HEK293 (cell line): ENCODE measurements around the gene MSI2.

ENCODE experiments used
- CTCF ChIA-PET: fragments of 350-600 bp; formaldehyde crosslinking; extraction: SDS; loops from one replicate; lab custom pipeline; 2021; ENCODE audit warnings: antibody characterized with exemption; lab: Yijun Ruan, JAX
- POLR2A ChIA-PET: fragments of 300-600 bp; formaldehyde crosslinking; extraction: SDS; loops from one replicate; lab custom pipeline; 2020; ENCODE audit warnings: antibody characterized with exemption, inconsistent platforms; lab: Yijun Ruan, JAX
- H3K27ac ChIP-seq: fragments of 200-500 bp; sonication (Bioruptor generic); 2 replicates; pipeline ENCODE4 v1.5.1; 2014; ENCODE audit warnings: low read depth, low read length, control low read depth, inconsistent platforms; ENCODE audit errors: extremely low read depth
- H3K36me3 ChIP-seq, 2 experiments: fragments of 200-500 bp in 1 of 2; sonication (Bioruptor generic) in 1 of 2; 1 replicate in 1 of 2; 2 replicates in 1 of 2; pipeline ENCODE4 v1.5.1; 2014 to 2017; ENCODE audit warnings: inconsistent platforms in 2 of 2, low read length in 2 of 2; ENCODE audit not compliant: control insufficient read depth in 2 of 2, insufficient read depth in 1 of 2
- H3K4me1 ChIP-seq: fragments of 200-500 bp; sonication (Bioruptor generic); 2 replicates; pipeline ENCODE4 v1.5.1; 2014; ENCODE audit warnings: mild to moderate bottlenecking, low read length, inconsistent platforms; ENCODE audit not compliant: control insufficient read depth, insufficient read depth
- H3K4me3 ChIP-seq: 2 replicates; pipeline ENCODE4 v1.5.1; 2011; ENCODE audit warnings: low read depth, mild to moderate bottlenecking, control low read depth, low read length, moderate library complexity
- H3K9me3 ChIP-seq: fragments of 200-500 bp; sonication (Bioruptor generic); 2 replicates; pipeline ENCODE4 v1.5.1; 2014; ENCODE audit warnings: low read depth, low read length, inconsistent platforms; ENCODE audit not compliant: control insufficient read depth, insufficient read depth
- HOXC10 ChIP-seq: sonication (generic); formaldehyde crosslinking; IDR thresholded peaks from 2 replicates; pipeline ENCODE4 v1.8.1; 2023; ENCODE audit warnings: mild to moderate bottlenecking, missing genetic modification reagents
- PRDM1 ChIP-seq: fragments of 450-650 bp; formaldehyde crosslinking; IDR thresholded peaks from 2 replicates; pipeline ENCODE4; 2016; ENCODE audit warnings: missing biosample characterization, missing genetic modification characterization
- SP7 ChIP-seq: fragments of 450-650 bp; formaldehyde crosslinking; IDR thresholded peaks from 2 replicates; pipeline ENCODE4 v1.5.1; 2016; ENCODE audit warnings: missing biosample characterization, missing genetic modification characterization
- ZBTB17 ChIP-seq: fragments of 450-650 bp; formaldehyde crosslinking; IDR thresholded peaks from 2 replicates; pipeline ENCODE4 v1.5.1; 2016; ENCODE audit warnings: missing biosample characterization, missing genetic modification characterization
- ZBTB7A ChIP-seq: fragments of 450-650 bp; formaldehyde crosslinking; IDR thresholded peaks from 2 replicates; pipeline ENCODE4 v1.5.1; 2016; ENCODE audit warnings: low read depth, missing biosample characterization, missing genetic modification characterization
- ZFP41 ChIP-seq: fragments of 450-650 bp; formaldehyde crosslinking; IDR thresholded peaks from 2 replicates; pipeline ENCODE4 v1.5.1; 2016; ENCODE audit warnings: missing biosample characterization, missing genetic modification characterization, borderline replicate concordance
- ZNF274 ChIP-seq, 2 experiments: fragments of 200-500 bp in 1 of 2; fragments of 450-650 bp in 1 of 2; sonication (Bioruptor generic) in 1 of 2; formaldehyde crosslinking in 1 of 2; IDR thresholded peaks; 2 replicates each; pipeline versions ENCODE4 v1.5.1 to v1.6.1; 2014 to 2016; ENCODE audit warnings: borderline replicate concordance in 1 of 2, inconsistent platforms in 1 of 2, low read length in 1 of 2, missing biosample characterization in 1 of 2, missing genetic modification characterization in 1 of 2
- ZNF354C ChIP-seq: fragments of 450-650 bp; formaldehyde crosslinking; IDR thresholded peaks from 2 replicates; pipeline ENCODE4 v1.5.1; 2016; ENCODE audit warnings: missing biosample characterization, missing genetic modification characterization, low read depth, borderline replicate concordance
- ZNF366 ChIP-seq: fragments of 450-650 bp; formaldehyde crosslinking; conservative IDR thresholded peaks from 2 replicates; pipeline ENCODE4 v1.5.1; 2016; ENCODE audit warnings: missing biosample characterization, missing genetic modification characterization
- ZNF416 ChIP-seq: fragments of 450-650 bp; formaldehyde crosslinking; IDR thresholded peaks from 2 replicates; pipeline ENCODE4 v1.5.1; 2016; ENCODE audit warnings: missing biosample characterization, missing genetic modification characterization
- ZNF501 ChIP-seq: fragments of 450-650 bp; formaldehyde crosslinking; IDR thresholded peaks from 2 replicates; pipeline ENCODE4 v1.5.1; 2016; ENCODE audit warnings: missing biosample characterization, missing genetic modification characterization
- ZNF596 ChIP-seq: fragments of 450-650 bp; IDR thresholded peaks from 2 replicates; pipeline ENCODE4 v1.5.0; 2018; ENCODE audit warnings: missing biosample characterization, mild to moderate bottlenecking, missing genetic modification characterization, moderate library complexity
- ZNF624 ChIP-seq: fragments of 450-650 bp; formaldehyde crosslinking; IDR thresholded peaks from 2 replicates; pipeline ENCODE4 v1.5.1; 2017; ENCODE audit warnings: missing biosample characterization, missing genetic modification characterization
- ZNF701 ChIP-seq: fragments of 450-650 bp; formaldehyde crosslinking; IDR thresholded peaks from 2 replicates; pipeline ENCODE4 v1.5.1; 2016; ENCODE audit warnings: missing biosample characterization, missing genetic modification characterization
- TF ChIP-seq, protein P1 (sequence below): fragments of 450-650 bp; formaldehyde crosslinking; IDR thresholded peaks from 2 replicates; pipeline ENCODE4 v1.5.1; 2016; ENCODE audit warnings: missing biosample characterization, missing genetic modification characterization
- TF ChIP-seq, protein P2 (sequence below): fragments of 450-650 bp; formaldehyde crosslinking; IDR thresholded peaks from 2 replicates; pipeline ENCODE4 v1.5.1; 2016; ENCODE audit warnings: missing biosample characterization, missing genetic modification characterization
- TF ChIP-seq, protein P3 (sequence below): fragments of 450-650 bp; formaldehyde crosslinking; IDR thresholded peaks from 2 replicates; pipeline ENCODE4 v1.5.1; 2017; ENCODE audit warnings: missing biosample characterization, missing genetic modification characterization
- TF ChIP-seq, protein P4 (sequence below): fragments of 450-650 bp; formaldehyde crosslinking; IDR thresholded peaks from 2 replicates; pipeline ENCODE4 v1.5.1; 2016; ENCODE audit warnings: missing biosample characterization, missing genetic modification characterization
- TF ChIP-seq, protein P5 (sequence below): fragments of 450-650 bp; formaldehyde crosslinking; IDR thresholded peaks from 2 replicates; pipeline ENCODE4 v1.5.1; 2017; ENCODE audit warnings: missing biosample characterization, mild to moderate bottlenecking, missing genetic modification characterization, moderate library complexity

Gene MSI2

DNA sequence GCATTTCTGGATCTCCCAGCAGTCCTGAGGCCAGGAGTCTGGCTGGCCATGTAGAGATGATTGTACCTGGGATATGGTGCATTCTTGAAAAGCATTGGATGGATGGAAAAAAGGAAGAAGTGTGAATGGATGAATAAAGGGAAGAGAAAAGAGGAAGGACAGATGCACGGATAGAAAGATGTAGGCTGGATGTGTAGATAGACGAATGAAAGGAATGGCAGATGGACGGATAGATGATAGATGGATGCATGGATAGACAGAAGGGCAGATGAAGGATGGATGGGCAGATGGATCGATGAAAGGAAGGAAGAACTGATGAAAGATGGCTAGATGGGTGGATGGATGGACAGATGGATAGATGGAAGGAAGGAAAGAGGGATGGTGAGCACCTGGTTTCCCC, 210.9 kb downstream of the MSI2 start:
- ChIA-PET POLR2A (no interaction called here), CTCF (interaction anchor here (0.6 to 0.9 kb wide), 3 partner anchors 151 to 316 kb away, joined by 4 to 6 read pairs (median 4); no protein-coding TSS in a partner anchor)
- H3K4me1 ChIP-seq = peaks cover 3% of the 10 kb centered on the region; the same call in 1 of the 2 replicates

DNA sequence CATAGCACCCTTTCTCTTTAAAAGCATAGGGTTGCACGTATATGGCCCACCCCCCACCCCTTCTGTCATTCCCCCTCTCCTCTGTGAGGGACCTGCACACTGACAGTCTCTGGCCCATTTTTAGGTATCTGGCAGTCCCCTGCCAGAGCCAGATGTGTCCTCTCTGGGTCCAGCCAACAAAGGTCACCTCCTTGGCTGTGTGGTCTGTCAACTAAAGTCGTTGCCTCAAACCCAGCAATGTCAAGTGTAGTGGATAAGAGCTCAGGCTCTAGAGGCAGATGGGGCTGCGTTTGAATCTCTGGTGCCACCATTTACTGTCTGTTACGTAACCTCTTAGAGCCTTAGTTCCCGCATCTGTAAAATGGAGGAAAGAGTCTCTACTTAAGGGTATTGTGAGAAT, 211.5 kb downstream of the MSI2 start:
- Histone ChIP-seq H3K9me3 (no peaks in the 10 kb centered on the region), H3K36me3 (no peaks in the 10 kb centered on the region), H3K27ac (no peak overlapping the region), H3K4me3 (no peak overlapping the region), H3K4me1 (peaks cover 3% of the 10 kb centered on the region; the same call in 1 of the 2 replicates)
- TF ChIP-seq ZNF624 (tag by site-specific recombination) = no peak
- TF ChIP-seq, protein P1, sequence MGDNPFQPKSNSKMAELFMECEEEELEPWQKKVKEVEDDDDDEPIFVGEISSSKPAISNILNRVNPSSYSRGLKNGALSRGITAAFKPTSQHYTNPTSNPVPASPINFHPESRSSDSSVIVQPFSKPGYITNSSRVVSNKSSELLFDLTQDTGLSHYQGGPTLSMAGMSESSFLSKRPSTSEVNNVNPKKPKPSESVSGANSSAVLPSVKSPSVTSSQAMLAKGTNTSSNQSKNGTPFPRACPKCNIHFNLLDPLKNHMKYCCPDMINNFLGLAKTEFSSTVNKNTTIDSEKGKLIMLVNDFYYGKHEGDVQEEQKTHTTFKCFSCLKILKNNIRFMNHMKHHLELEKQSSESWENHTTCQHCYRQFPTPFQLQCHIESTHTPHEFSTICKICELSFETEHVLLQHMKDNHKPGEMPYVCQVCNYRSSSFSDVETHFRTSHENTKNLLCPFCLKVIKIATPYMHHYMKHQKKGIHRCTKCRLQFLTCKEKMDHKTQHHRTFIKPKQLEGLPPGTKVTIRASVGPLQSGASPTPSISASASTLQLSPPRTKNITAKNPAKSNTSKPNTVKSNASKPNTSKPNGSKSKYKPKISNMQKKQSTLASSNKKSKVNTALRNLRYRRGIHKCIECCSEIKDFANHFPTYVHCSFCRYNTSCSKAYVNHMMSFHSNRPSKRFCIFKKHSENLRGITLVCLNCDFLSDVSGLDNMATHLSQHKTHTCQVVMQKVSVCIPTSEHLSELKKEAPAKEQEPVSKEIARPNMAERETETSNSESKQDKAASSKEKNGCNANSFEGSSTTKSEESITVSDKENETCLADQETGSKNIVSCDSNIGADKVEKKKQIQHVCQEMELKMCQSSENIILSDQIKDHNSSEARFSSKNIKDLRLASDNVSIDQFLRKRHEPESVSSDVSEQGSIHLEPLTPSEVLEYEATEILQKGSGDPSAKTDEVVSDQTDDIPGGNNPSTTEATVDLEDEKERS = no peak
- TF ChIP-seq, protein P2, sequence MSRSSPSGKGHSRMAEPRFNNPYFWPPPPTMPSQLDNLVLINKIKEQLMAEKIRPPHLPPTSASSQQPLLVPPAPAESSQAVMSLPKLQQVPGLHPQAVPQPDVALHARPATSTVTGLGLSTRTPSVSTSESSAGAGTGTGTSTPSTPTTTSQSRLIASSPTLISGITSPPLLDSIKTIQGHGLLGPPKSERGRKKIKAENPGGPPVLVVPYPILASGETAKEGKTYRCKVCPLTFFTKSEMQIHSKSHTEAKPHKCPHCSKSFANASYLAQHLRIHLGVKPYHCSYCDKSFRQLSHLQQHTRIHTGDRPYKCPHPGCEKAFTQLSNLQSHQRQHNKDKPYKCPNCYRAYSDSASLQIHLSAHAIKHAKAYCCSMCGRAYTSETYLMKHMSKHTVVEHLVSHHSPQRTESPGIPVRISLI (tag by site-specific recombination) = no peak
- ChIA-PET CTCF (no interaction called here), POLR2A (no interaction called here)

More for the DNA sequence above, 210.9 kb downstream of the MSI2 start:
- Histone ChIP-seq H3K9me3 (no peaks in the 10 kb centered on the region), H3K4me3 (no peak overlapping the region), H3K27ac (no peak overlapping the region), H3K36me3 (no peaks in the 10 kb centered on the region)
- TF ChIP-seq ZNF366 (peak; percentile 97), ZFP41 (no peak), ZBTB17 (tag by site-specific recombination) (peak; percentile 88)

DNA sequence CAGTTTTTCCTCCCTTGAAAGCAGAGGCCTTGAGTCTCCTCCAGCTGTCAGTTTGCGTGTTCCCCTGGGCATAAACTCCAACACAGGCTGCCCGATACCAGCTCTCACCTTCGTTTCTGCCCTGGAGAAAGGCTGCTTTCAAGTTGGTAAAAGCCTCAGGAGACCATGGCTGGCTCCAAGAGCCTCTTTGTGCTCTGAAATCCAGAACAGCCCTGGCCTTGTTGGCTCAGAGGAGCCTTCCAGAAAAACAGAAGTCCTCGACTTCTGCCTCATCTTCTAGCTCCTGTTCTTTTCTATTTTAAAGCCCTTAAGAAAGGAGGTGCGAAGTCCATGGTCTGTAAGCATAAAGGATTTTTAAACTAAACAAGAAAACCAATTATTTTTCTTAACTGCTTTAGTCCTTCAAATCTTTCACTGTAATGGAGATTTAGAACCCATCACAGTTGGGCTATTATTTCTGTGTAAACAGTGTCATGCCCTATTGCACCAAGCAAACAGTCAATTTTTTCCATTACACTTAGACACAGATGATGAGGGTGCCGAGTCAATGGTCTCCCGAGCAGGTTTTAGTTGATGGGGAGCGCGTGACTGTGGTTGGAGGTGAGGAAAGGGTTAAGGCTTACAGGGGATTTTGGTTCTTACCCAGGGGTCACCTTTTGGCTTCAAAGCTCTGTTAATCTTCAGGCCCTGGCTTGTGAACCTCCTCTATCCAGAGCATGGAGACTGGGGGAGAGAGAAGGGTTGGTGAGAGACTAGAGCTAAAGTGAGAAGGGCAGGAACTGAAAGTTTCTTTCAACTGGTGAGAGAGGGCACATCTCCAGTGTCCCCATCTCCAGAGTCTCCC, 212.8 kb downstream of the MSI2 start:
- Histone ChIP-seq H3K4me3 (no peak overlapping the region), H3K27ac (no peak overlapping the region), H3K4me1 (peaks cover 9% of the 10 kb centered on the region), H3K36me3 (no peaks in the 10 kb centered on the region)
- POLR2A ChIA-PET = no interaction called here
- CTCF ChIA-PET = no interaction called here
- TF ChIP-seq PRDM1 (tag by site-specific recombination) (no peak), ZNF274 (IDR thresholded peaks at IDR 0.05; ENCODE audit: low read length) (no peak), ZNF274 (tag by site-specific recombination; IDR thresholded peaks at IDR 0.05; ENCODE audit: borderline replicate concordance) (no peak), ZNF416 (tag by site-specific recombination) (no peak), HOXC10 (no peak), ZNF701 (no peak), ZNF596 (tag by site-specific recombination) (no peak), SP7 (tag by site-specific recombination) (no peak), ZBTB7A (tag by site-specific recombination) (no peak), ZNF501 (no peak), ZNF354C (tag by site-specific recombination) (no peak)
- TF ChIP-seq, protein P3, sequence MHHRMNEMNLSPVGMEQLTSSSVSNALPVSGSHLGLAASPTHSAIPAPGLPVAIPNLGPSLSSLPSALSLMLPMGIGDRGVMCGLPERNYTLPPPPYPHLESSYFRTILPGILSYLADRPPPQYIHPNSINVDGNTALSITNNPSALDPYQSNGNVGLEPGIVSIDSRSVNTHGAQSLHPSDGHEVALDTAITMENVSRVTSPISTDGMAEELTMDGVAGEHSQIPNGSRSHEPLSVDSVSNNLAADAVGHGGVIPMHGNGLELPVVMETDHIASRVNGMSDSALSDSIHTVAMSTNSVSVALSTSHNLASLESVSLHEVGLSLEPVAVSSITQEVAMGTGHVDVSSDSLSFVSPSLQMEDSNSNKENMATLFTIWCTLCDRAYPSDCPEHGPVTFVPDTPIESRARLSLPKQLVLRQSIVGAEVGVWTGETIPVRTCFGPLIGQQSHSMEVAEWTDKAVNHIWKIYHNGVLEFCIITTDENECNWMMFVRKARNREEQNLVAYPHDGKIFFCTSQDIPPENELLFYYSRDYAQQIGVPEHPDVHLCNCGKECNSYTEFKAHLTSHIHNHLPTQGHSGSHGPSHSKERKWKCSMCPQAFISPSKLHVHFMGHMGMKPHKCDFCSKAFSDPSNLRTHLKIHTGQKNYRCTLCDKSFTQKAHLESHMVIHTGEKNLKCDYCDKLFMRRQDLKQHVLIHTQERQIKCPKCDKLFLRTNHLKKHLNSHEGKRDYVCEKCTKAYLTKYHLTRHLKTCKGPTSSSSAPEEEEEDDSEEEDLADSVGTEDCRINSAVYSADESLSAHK = no peak
- TF ChIP-seq, protein P4, sequence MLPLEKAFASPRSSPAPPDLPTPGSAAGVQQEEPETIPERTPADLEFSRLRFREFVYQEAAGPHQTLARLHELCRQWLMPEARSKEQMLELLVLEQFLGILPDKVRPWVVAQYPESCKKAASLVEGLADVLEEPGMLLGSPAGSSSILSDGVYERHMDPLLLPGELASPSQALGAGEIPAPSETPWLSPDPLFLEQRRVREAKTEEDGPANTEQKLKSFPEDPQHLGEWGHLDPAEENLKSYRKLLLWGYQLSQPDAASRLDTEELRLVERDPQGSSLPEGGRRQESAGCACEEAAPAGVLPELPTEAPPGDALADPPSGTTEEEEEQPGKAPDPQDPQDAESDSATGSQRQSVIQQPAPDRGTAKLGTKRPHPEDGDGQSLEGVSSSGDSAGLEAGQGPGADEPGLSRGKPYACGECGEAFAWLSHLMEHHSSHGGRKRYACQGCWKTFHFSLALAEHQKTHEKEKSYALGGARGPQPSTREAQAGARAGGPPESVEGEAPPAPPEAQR (tag by site-specific recombination) = no peak
- TF ChIP-seq, protein P5, sequence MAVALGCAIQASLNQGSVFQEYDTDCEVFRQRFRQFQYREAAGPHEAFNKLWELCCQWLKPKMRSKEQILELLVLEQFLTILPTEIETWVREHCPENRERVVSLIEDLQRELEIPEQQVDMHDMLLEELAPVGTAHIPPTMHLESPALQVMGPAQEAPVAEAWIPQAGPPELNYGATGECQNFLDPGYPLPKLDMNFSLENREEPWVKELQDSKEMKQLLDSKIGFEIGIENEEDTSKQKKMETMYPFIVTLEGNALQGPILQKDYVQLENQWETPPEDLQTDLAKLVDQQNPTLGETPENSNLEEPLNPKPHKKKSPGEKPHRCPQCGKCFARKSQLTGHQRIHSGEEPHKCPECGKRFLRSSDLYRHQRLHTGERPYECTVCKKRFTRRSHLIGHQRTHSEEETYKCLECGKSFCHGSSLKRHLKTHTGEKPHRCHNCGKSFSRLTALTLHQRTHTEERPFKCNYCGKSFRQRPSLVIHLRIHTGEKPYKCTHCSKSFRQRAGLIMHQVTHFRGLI (tag by site-specific recombination) = no peak
- TF ChIP-seq, all 188 proteins: peak for 0
- H3K9me3 ChIP-seq = no peaks in the 10 kb centered on the region
